OCI-LY7 (cell line): Measurements from ENCODE around the gene WDR90. TPM values are rescaled to one million over a fixed set of nuclear protein-coding genes. Genes with fewer than 3 reads are reported as not detected.
"Not testable (repeated sequence)": the region's sequence is repeated elsewhere in the genome, so short reads cannot be mapped to it uniquely, and the experiment has no call there.

Experiments used
- BruUV-seq: library from RNA; stranded (reverse); fragments of 400-500 nt; replicated peaks from 2 replicates; lab custom pipeline; 2021; lab: Mats Ljungman, UMichigan
- CTCF ChIA-PET: fragments of 300-600 bp; sonication (Branson Sonifier 250); formaldehyde crosslinking; loops from one replicate; lab custom pipeline; 2022; ENCODE audit warnings: antibody characterized with exemption; ENCODE audit not compliant: unreplicated experiment; lab: Charles Lee
- POLR2A ChIA-PET: fragments of 300-600 bp; sonication (Branson Sonifier 250); formaldehyde crosslinking; loops from one replicate; lab custom pipeline; 2022; ENCODE audit warnings: antibody characterized with exemption; lab: Charles Lee
- DNase-seq: peaks from one replicate; pipeline ENCODE4 v3.0.0-alpha.2; 2015; ENCODE audit warnings: low spot score
- H2AFZ ChIP-seq: fragments of 200-600 bp; sonication (generic), shearing (Covaris generic); 2 replicates; pipeline ENCODE4 v1.6.1; 2014; ENCODE audit warnings: mild to moderate bottlenecking, antibody characterized with exemption, low read length, moderate library complexity
- H3K27ac ChIP-seq: fragments of 200-600 bp; sonication (generic); 2 replicates; pipeline ENCODE4 v1.5.1; 2014; ENCODE audit warnings: mixed run types, low read depth, mild to moderate bottlenecking, moderate library complexity, low read length, inconsistent platforms; ENCODE audit not compliant: poor library complexity, severe bottlenecking
- H3K36me3 ChIP-seq: fragments of 200-600 bp; sonication (generic); 2 replicates; pipeline ENCODE4 v1.6.1; 2014; ENCODE audit warnings: mild to moderate bottlenecking, antibody characterized with exemption, low read length, moderate library complexity, mixed read lengths; ENCODE audit not compliant: insufficient read depth
- H3K4me1 ChIP-seq: fragments of 200-600 bp; sonication (generic); 2 replicates; pipeline ENCODE4 v1.5.1; 2014; ENCODE audit warnings: mild to moderate bottlenecking, low read length; ENCODE audit not compliant: insufficient read depth, poor library complexity, severe bottlenecking
- H3K4me2 ChIP-seq: fragments of 200-600 bp; sonication (generic); 2 replicates; pipeline ENCODE4 v1.6.1; 2014; ENCODE audit warnings: mild to moderate bottlenecking, low read length
- H3K4me3 ChIP-seq: fragments of 200-600 bp; sonication (generic); 2 replicates; pipeline ENCODE4 v1.5.1; 2014; ENCODE audit warnings: mild to moderate bottlenecking, low read depth, low read length; ENCODE audit not compliant: poor library complexity, severe bottlenecking
- H3K79me2 ChIP-seq: fragments of 200-600 bp; sonication (generic); 2 replicates; pipeline ENCODE4 v1.6.1; 2016; ENCODE audit warnings: low read depth, mild to moderate bottlenecking, low read length, moderate library complexity, mixed read lengths; ENCODE audit not compliant: insufficient read depth
- H3K9me2 ChIP-seq: fragments of 200-600 bp; sonication (generic); 2 replicates; pipeline ENCODE4 v1.6.1; 2016; ENCODE audit warnings: mild to moderate bottlenecking, low read length, mixed read lengths; ENCODE audit not compliant: insufficient read depth
- H3K9me3 ChIP-seq: fragments of 200-600 bp; sonication (generic); 2 replicates; pipeline ENCODE4 v1.6.1; 2014; ENCODE audit warnings: mild to moderate bottlenecking, mixed run types, low read length, mixed read lengths
- H4K20me1 ChIP-seq: fragments of 200-600 bp; sonication (generic); 2 replicates; pipeline ENCODE4 v1.6.1; 2014; ENCODE audit warnings: mild to moderate bottlenecking, antibody characterized with exemption, low read length, moderate library complexity, mixed read lengths; ENCODE audit not compliant: insufficient read depth
- EZH2phosphoT487 ChIP-seq: fragments of 200-600 bp; sonication (generic); IDR thresholded peaks from 2 replicates; pipeline ENCODE4 v1.6.1; 2018; ENCODE audit warnings: low read depth, borderline replicate concordance, mild to moderate bottlenecking, mixed run types, antibody characterized with exemption, low read length, moderate library complexity, mixed read lengths
- intact Hi-C: fragments of 100-400 bp; cut with micrococcal nuclease; formaldehyde crosslinking; loops from one replicate; pipeline ENCODE4 v1.10.0; 2022; ENCODE audit not compliant: unreplicated experiment
- total RNA-seq, 2 experiments: library from RNA; depleted of rRNA in 1 of 2; stranded (reverse); fragments of >200 nt in 1 of 2; shearing (Covaris generic) in 1 of 2; gene quantifications; 2 replicates each; pipeline ENCODE4 v1.2.3, GENCODE V29; 2014 to 2022
- TF ChIP-seq, protein P1 (sequence below): fragments of 200-600 bp; sonication (generic); conservative IDR thresholded peaks from 2 replicates; pipeline ENCODE4 v1.5.1; 2014; ENCODE audit warnings: mild to moderate bottlenecking, antibody characterized with exemption, low read length, moderate library complexity, mixed read lengths

Gene WDR90
- total RNA-seq, 2 experiments from 2014 or later, result 110 to 153 TPM

DNA sequence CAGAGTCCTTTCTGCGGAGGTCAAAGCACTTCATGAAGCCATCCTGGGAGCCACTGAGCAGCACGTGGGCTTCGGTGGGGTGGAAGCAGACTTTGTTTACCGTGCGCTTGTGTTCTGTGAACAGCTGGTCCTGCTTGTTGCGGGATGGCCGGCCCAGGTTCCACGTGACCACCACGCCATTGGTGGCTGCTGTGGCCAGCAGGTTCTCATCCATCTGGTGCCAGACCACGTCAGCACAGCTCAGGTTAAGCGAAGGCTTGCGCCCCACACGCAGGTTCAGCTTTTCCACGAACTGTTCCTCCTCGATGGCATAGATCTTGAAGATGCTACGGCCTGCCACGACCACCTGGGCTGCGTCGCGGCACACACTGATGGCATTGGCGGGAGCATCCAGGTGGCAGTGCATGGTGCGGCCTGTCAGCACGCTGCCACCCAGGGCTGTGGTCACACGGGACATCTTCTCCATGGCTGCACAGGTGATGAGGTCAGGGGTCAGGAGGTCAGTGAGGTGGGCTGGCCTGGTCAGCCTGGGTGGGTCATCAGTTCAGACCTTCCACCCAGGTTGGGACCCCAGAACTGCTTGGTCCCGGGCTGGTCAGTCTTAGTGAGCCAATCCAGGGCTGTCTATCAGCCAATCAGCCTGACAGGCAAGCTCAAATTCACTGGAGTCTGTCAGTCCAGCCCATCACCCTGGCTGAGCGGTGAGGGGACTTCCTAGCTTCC, 40.2 kb downstream of the WDR90 start:
- intact Hi-C loops, result no loop called here
- Histone ChIP-seq H2AFZ (no peak overlapping the region), H3K79me2 (0 out of 2 replicates have a peak, but pooled peaks cover 8% of the 10 kb centered on the region), H4K20me1 (no peaks in the 10 kb centered on the region), H3K9me3 (no peaks in the 10 kb centered on the region), H3K9me2 (no peaks in the 10 kb centered on the region), H3K36me3 (peaks cover 20% of the 10 kb centered on the region), H3K4me2 (peak overlapping the region; percentile 91), H3K4me3 (peak overlapping the region; percentile 97), H3K4me1 (peaks cover 24% of the 10 kb centered on the region), H3K27ac (peak overlapping the region; percentile 29)
- POLR2A ChIA-PET, result no interaction called here
- TF ChIP-seq, protein P1, sequence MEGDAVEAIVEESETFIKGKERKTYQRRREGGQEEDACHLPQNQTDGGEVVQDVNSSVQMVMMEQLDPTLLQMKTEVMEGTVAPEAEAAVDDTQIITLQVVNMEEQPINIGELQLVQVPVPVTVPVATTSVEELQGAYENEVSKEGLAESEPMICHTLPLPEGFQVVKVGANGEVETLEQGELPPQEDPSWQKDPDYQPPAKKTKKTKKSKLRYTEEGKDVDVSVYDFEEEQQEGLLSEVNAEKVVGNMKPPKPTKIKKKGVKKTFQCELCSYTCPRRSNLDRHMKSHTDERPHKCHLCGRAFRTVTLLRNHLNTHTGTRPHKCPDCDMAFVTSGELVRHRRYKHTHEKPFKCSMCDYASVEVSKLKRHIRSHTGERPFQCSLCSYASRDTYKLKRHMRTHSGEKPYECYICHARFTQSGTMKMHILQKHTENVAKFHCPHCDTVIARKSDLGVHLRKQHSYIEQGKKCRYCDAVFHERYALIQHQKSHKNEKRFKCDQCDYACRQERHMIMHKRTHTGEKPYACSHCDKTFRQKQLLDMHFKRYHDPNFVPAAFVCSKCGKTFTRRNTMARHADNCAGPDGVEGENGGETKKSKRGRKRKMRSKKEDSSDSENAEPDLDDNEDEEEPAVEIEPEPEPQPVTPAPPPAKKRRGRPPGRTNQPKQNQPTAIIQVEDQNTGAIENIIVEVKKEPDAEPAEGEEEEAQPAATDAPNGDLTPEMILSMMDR, result no peak
- TF ChIP-seq EZH2phosphoT487, result no peak
- DNase-seq, result no peak
- BruUV-seq, result no TSS peak
- CTCF ChIA-PET, result interaction anchor here (0.9 kb wide), 1 partner anchor 9 kb away, joined by 4 read pairs; the partner anchor contains the start of gene STUB1

DNA sequence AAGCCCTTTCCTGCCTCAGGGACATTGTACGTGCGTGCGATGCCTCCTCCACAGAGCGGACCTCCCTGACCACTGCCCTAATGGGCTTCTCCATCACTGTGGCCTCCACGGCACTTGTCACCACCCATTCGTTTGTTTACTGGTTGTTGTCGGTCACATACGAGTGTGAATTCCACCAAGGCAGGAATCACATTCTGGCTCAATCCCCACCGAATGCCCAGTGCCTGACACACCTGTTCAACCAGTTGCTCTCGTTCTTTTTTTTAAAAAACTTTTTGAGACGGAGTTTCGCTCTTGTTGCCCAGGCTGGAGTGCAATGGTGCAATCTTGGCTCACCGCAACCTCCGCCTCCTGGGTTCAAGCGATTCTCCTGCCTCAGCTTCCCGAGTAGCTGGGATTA, 42.1 kb downstream of the WDR90 start:
- POLR2A ChIA-PET, H3K27ac ChIP-seq, BruUV-seq, H3K79me2 ChIP-seq, H3K9me3 ChIP-seq, H3K4me2 ChIP-seq, CTCF ChIA-PET, DNase-seq, intact Hi-C loops, H3K4me3 ChIP-seq, H3K9me2 ChIP-seq, H4K20me1 ChIP-seq, H2AFZ ChIP-seq: not testable (repeated sequence)
- peaks cover 27% of the 10 kb centered on the region for H3K4me1 ChIP-seq
- H3K36me3 ChIP-seq, result peaks cover 10% of the 10 kb centered on the region

DNA sequence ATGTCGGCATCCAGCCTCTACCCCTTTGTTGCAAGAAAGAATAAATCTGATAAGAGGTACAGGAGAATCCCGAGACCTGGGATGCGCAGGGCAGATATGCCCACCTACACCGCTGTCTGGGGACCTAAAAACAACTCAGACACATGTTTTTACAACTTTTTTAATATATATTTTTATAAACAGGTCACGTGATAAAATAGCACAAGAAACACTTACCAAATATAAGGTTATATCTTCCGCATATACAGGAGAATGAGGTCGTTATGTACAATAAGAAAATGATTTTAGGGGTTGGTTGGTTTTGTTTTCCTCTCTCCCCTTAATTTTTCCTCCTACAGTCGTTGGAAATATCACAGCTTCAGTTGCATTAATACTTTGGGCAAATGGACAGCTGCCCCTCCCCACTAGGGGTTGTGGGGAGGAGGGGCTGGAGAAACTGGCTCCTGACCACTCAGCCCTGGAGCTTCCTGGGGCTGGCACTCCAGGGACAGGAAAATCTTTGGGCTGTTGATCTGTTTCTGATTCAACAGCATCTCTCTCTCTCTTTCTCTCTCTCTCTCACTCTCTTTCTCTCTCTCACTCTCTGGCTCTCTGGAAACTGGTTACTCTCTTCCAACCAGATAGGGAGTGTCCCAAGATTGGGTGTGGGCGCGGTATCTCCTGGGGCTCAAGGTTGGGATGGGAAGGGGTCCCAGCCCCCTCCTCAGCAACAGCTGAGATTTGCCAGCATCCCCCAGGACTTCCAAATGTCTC, 43.4 kb downstream of the WDR90 start:
- CTCF ChIA-PET, result interaction anchor here (0.5 kb wide), 1 partner anchor 20 kb away, joined by 4 read pairs; no protein-coding TSS in a partner anchor
- POLR2A ChIA-PET, result no interaction called here

More for the DNA sequence above, 43.4 kb downstream of the WDR90 start:
- 0 out of 2 replicates have a peak, but pooled peaks cover 8% of the 10 kb centered on the region for H3K79me2 ChIP-seq
- no TSS peak for BruUV-seq
- intact Hi-C loops, result no loop called here
- H4K20me1 ChIP-seq, result no peaks in the 10 kb centered on the region
- H2AFZ ChIP-seq, result no peak overlapping the region
- H3K9me2 ChIP-seq, result no peaks in the 10 kb centered on the region
- no peak overlapping the region for H3K4me3 ChIP-seq
- H3K9me3 ChIP-seq, result no peaks in the 10 kb centered on the region
- peaks cover 27% of the 10 kb centered on the region for H3K4me1 ChIP-seq
- no peak overlapping the region for H3K4me2 ChIP-seq
- TF ChIP-seq, protein P1, result no peak
- H3K36me3 ChIP-seq, result no peaks in the 10 kb centered on the region; the same call in 1 of the 2 replicates
- no peak overlapping the region for H3K27ac ChIP-seq
- DNase-seq, result no peak
